Fibroblast of villous mesenchyme (primary cell): ENCODE data around the gene KLF1. TPM values are rescaled to one million over a fixed set of nuclear protein-coding genes. Genes with fewer than 3 reads are reported as not detected.

Source experiments
- DNase-seq: peaks from one replicate; pipeline ENCODE4 v3.0.0-alpha.2; 2010; ENCODE audit warnings: low read depth
- H3K4me3 ChIP-seq: 2 replicates; pipeline ENCODE4 v1.5.1; 2011; ENCODE audit warnings: low read depth, mild to moderate bottlenecking, low read length
- total RNA-seq: library from RNA; depleted of rRNA; stranded (reverse); fragments of >200 nt; gene quantifications from 2 replicates; pipeline ENCODE4 v1.2.3, GENCODE V29; 2012
- TF ChIP-seq, protein P1 (sequence below): IDR thresholded peaks from 2 replicates; pipeline ENCODE4 v1.5.1; 2012; ENCODE audit warnings: low read depth, mild to moderate bottlenecking, low read length; ENCODE audit not compliant: insufficient read depth

Gene KLF1
- not detected in 2 replicates for total RNA-seq

DNA sequence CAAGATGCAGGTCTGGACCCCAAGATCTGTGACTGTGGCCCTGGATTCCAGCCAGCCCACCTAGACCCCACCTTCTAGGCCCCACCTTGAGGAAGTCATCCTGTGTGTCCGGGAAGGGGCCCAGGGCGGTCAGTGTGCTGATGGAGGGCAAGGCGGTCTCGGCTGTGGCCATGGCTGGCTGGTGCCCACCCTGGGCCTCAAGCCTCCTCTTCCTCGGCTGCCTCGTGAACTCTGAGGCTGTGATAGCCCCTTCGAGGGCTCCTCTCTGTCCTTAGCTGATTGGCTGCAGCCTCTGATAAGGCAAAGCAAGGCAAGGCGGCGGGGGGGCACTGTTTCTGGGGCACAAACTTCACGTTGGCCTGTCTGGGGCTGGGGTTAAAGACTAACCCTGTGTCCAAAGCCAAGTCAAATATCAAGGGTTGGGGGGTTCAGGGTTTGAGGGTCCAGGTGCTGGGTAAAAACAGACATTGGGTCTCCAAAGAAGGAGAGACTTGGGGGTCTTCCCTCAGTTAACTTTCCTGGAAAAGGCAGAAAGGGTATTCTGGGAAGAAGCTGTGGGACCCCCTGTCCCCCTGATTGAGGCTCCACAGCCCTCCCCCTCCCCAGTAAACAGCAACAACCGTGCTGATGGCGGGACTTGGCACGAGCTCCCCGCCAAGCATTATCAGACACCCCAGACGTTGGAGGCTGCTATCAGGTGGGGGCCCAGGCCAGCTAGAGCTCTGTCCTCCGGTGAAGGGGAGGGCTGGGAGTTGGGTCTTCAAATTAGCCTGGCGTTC lies at the start of gene KLF1:
Gene KLF1, minus strand, starts transcription at position 233 of the 779 bp plus-strand sequence. Its CDS starts 61 bp downstream, at position 172.
- no peak for DNase-seq
- TF ChIP-seq, protein P1, sequence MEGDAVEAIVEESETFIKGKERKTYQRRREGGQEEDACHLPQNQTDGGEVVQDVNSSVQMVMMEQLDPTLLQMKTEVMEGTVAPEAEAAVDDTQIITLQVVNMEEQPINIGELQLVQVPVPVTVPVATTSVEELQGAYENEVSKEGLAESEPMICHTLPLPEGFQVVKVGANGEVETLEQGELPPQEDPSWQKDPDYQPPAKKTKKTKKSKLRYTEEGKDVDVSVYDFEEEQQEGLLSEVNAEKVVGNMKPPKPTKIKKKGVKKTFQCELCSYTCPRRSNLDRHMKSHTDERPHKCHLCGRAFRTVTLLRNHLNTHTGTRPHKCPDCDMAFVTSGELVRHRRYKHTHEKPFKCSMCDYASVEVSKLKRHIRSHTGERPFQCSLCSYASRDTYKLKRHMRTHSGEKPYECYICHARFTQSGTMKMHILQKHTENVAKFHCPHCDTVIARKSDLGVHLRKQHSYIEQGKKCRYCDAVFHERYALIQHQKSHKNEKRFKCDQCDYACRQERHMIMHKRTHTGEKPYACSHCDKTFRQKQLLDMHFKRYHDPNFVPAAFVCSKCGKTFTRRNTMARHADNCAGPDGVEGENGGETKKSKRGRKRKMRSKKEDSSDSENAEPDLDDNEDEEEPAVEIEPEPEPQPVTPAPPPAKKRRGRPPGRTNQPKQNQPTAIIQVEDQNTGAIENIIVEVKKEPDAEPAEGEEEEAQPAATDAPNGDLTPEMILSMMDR, result no peak
- H3K4me3 ChIP-seq, result no peak within 1 kb of the TSS

DNA sequence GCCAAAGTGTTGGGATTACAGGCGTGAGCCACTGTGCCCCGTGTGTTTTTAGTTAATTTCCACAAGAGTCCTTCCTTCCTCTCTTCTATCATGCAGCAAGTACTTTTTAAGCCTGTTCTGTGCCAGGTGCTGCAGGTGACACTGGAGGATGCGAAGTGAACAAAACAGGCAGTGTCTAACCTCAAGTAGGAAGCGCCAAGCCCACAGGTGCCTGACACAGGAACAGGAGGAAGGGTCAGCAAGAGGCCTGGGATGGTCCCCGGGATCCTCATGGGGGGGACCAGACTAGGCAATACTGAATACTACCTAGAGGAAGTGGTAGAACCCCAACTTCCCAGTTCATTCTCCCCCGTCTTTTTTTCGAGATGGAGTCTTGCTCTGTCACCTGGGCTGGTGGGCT lies 49.6 kb upstream of the KLF1 start:
- TF ChIP-seq, protein P1, result no peak
- H3K4me3 ChIP-seq, result no peak overlapping the region
- no peak for DNase-seq

GRCh38 chr19:12935071-12935470 lies 48.1 kb upstream of the KLF1 start:
- TF ChIP-seq, protein P1, result no peak
- H3K4me3 ChIP-seq, result no peak overlapping the region
- no peak for DNase-seq

- H3K4me3 ChIP-seq, result peak within 1 kb of the TSS; percentile 98
- peak; percentile 92 for DNase-seq
- TF ChIP-seq, protein P1, result no peak
Observed at GRCh38 chr19:12933287-12934072, 46.5 kb upstream of the KLF1 start, which contains the start of gene FARSA. Gene FARSA (minus strand): TSS chr19:12933711. CDS start chr19:12933696, 15 bp downstream.

DNA sequence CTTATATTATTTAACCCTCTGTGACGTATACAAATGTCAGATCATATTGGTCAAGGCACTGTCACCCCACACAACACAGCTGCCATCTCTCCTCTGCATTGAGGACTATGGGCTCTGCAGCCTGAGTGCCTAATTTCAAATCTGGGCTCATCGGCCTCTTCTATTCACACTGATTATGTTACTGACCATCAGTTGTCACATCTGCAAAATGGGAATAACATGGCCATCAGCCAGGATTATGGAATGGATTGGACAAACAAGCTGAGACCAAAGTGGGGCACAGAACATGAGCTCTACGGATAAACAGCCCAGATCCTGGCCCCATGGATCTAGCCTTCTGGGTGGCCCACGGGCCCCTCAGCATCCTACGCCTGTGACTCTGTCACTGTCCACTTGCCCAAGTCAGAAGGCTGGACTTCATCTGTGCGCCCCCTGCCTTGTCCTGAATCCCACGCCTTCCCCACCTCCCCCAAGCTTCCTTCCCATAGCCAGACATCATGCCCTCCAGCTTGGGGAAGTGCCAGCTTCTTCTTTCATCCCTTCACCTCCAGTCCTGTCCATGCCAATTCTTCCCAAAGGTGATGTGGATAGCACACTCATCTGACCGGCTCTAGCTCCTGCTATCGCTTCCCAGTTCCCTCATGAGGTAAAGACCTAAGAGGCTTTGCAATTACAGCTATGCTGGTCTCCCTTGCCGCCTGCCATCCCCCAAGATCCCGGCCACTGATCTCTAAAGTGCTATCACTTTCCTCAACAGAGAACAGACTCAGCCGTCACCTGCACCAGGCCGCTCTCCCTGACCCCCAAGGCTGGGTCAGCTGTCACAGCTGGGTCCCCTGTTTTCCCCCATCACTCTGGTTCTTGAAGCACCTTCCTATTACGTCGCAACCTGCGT lies 45.6 kb upstream of the KLF1 start:
- TF ChIP-seq, protein P1, result no peak
- DNase-seq, result no peak
- H3K4me3 ChIP-seq, result peak overlapping the region; percentile 98

- no peak overlapping the region for H3K4me3 ChIP-seq
- DNase-seq, result no peak
- TF ChIP-seq, protein P1, result no peak
Observed at GRCh38 chr19:12930002-12930645, 43.1 kb upstream of the KLF1 start.
